BLaER1 treated with 17β-estradiol and CSF1 and Interleukin-3, amounts not matched to agents 10 nM and 100 nM (cell line): ENCODE measurements around the gene NUMB.

Source experiments
- H3K27ac ChIP-seq, 11 experiments: shearing (Covaris generic); formaldehyde crosslinking; 2 replicates each; pipeline ENCODE4 v1.8.1; 2022
- H3K27me3 ChIP-seq, 11 experiments: shearing (Covaris generic); formaldehyde crosslinking; 2 replicates each; pipeline ENCODE4 v1.8.1; 2022
- H3K36me3 ChIP-seq, 11 experiments: shearing (Covaris generic); formaldehyde crosslinking; 2 replicates each; pipeline ENCODE4 v1.8.1; 2022
- H3K4me1 ChIP-seq, 10 experiments: shearing (Covaris generic); formaldehyde crosslinking; 2 replicates each; pipeline ENCODE4 v1.8.1; 2022
- H3K4me2 ChIP-seq, 11 experiments: shearing (Covaris generic); formaldehyde crosslinking; 2 replicates each; pipeline ENCODE4 v1.8.1; 2022
- H3K4me3 ChIP-seq, 10 experiments: shearing (Covaris generic); formaldehyde crosslinking; 2 replicates each; pipeline ENCODE4 v1.8.1; 2022
- H3K9ac ChIP-seq, 11 experiments: shearing (Covaris generic); formaldehyde crosslinking; 2 replicates each; pipeline ENCODE4 v1.8.1; 2022
- H3K9me3 ChIP-seq, 11 experiments: shearing (Covaris generic); formaldehyde crosslinking; replicated peaks in 1 of 11; 2 replicates each; pipeline ENCODE4 v1.8.1; 2022
- H4K20me1 ChIP-seq, 11 experiments: shearing (Covaris generic); formaldehyde crosslinking; 2 replicates each; pipeline ENCODE4 v1.8.1; 2022
- Cebpa-rat ChIP-seq, 11 experiments: shearing (Covaris generic); IDR thresholded peaks; 2 replicates each; pipeline ENCODE4 v1.8.1; 2022

NUMB gene

DNA sequence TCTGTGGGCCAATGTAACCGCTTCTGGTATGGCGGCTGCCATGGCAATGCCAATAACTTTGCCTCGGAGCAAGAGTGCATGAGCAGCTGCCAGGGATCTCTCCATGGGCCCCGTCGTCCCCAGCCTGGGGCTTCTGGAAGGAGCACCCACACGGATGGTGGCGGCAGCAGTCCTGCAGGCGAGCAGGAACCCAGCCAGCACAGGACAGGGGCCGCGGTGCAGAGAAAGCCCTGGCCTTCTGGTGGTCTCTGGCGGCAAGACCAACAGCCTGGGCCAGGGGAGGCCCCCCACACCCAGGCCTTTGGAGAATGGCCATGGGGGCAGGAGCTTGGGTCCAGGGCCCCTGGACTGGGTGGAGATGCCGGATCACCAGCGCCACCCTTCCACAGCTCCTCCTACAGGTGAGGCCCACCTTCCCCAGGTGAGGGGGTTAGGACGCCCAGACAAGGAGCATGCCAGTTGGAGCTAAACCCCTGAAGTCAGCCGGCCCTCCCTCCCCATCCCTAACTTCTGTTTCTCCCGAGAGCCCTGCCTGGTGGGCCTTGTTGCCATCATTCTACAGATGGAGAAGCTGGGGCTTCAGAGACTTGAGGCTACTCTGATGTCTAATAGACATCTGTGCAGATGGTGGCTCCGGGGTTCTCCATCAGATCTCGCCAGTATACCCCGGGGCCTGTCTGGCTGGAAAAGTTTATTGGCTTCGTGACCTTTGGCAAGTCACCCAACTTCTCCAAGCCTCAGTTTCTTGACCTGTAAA lies 195.7 kb downstream of the NUMB start:
- H4K20me1 ChIP-seq = peaks cover 0 to 46% (median 0%) of the 10 kb centered on the region in 11 experiments; a peak in 5 of 22 replicates
- H3K9ac ChIP-seq = no peak overlapping the region
- no peaks in the 10 kb centered on the region for H3K9me3 ChIP-seq
- no peak overlapping the region for H3K4me2 ChIP-seq
- H3K4me1 ChIP-seq = peaks cover 0 to 7% (median 0%) of the 10 kb centered on the region in 10 experiments; a peak in 1 of 20 replicates
- H3K27me3 ChIP-seq = no peaks in the 10 kb centered on the region
- H3K4me3 ChIP-seq = no peak overlapping the region
- no peaks in the 10 kb centered on the region; a peak in 1 of 22 replicates for H3K36me3 ChIP-seq
- no peak for TF ChIP-seq Cebpa-rat (IDR thresholded peaks at IDR 0.05)
- H3K27ac ChIP-seq = no peak overlapping the region

DNA sequence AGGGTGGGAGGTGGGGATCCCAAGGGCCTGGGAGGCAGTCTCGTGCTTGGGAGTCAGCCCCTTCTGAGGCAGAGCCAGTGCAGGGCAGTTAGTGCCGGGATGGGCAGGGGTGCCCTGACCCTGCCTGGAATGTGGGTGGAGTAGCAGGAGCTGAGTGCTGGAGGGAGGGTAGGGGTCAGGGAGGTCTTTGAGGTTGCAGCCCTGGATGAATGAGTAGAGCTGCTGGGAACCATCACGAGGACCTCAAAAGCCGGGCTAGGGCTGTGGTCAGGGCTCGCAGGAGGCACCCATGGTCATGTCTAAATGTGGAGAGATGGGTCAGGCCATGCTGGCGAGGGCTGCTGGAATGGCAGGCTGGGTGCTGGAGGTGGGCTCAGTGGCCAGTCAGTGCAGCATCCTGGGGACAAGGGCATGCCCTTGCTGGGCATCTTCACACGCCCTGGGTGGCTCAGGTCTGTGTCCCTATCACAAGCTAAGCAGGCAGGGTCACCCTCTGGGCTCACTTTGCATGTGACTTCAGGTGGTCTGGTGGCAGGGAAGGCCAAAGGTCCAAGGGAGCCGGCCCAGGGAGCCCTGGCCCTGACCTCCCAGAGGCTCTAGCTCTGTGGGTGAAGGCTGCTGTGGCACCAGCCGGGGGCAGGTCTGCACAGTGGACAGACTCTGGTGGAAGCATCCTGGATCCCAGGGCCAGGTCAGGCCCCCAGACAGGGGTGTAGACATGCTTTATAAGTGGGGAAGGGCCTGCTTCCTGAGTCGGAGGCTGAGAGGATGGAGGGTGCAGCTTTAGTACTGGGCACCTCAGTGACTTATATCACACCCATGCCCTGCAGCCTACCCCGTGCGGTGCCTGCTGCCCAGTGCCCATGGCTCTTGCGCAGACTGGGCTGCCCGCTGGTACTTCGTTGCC lies 196.6 kb downstream of the NUMB start:
- Histone ChIP-seq H3K9me3 (no peaks in the 10 kb centered on the region), H3K4me2 (no peak overlapping the region), H3K4me3 (no peak overlapping the region), H3K4me1 (peaks cover 0 to 7% (median 0%) of the 10 kb centered on the region in 10 experiments; a peak in 1 of 20 replicates), H3K9ac (no peak overlapping the region), H3K27ac (no peak overlapping the region), H4K20me1 (peaks cover 0 to 38% (median 0%) of the 10 kb centered on the region in 11 experiments; a peak in 5 of 22 replicates), H3K36me3 (no peaks in the 10 kb centered on the region; a peak in 1 of 22 replicates), H3K27me3 (no peaks in the 10 kb centered on the region)
- no peak for TF ChIP-seq Cebpa-rat (IDR thresholded peaks at IDR 0.05)

DNA sequence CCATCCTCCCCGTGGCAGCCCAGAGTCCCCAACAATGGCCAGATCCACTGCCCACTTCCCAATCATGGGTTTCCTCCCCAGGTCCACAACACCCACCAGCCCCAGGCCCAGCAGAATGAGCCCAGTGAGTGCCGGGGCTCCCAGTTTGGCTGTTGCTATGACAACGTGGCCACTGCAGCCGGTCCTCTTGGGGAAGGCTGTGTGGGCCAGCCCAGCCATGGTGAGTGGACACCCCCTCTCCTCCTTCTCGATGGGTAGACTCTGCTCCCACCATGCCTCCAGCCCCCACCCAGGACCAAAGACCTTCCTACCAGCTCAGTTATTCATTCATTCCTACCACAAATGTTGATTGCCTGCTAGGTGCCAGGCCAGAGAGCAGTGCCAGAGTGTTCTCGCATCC lies 197.3 kb downstream of the NUMB start:
- no peaks in the 10 kb centered on the region for H3K9me3 ChIP-seq
- H3K27me3 ChIP-seq = no peaks in the 10 kb centered on the region
- no peak overlapping the region for H3K4me3 ChIP-seq
- H3K36me3 ChIP-seq = no peaks in the 10 kb centered on the region; a peak in 1 of 22 replicates
- H3K27ac ChIP-seq = no peak overlapping the region
- peaks cover 0 to 31% (median 0%) of the 10 kb centered on the region in 11 experiments; a peak in 4 of 22 replicates for H4K20me1 ChIP-seq
- H3K9ac ChIP-seq = no peak overlapping the region
- H3K4me2 ChIP-seq = no peak overlapping the region
- H3K4me1 ChIP-seq = peaks cover 0 to 7% (median 0%) of the 10 kb centered on the region in 10 experiments; a peak in 1 of 20 replicates
- no peak for TF ChIP-seq Cebpa-rat (IDR thresholded peaks at IDR 0.05)

DNA sequence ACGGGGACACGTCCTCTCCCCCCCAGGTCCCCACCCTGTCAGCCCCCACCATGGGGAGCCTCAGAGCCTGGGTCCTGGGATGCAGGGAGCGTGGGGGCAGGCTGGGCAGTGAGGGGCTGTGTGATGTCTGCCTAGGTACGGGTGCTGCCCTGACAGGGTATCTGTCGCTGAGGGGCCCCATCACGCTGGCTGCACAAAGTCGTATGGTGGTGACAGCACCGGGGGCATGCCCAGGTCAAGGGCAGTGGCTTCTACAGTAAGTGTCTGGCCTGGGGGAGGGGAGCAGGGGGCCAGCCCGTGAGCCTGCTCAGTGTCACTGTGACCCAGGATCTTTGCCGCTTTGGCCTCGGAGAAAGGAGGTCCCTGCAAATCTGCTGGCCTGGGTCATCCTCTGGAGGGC lies 197.8 kb downstream of the NUMB start:
- Histone ChIP-seq H3K4me2 (no peak overlapping the region), H3K27ac (no peak overlapping the region)
- no peak for TF ChIP-seq Cebpa-rat (IDR thresholded peaks at IDR 0.05)

DNA sequence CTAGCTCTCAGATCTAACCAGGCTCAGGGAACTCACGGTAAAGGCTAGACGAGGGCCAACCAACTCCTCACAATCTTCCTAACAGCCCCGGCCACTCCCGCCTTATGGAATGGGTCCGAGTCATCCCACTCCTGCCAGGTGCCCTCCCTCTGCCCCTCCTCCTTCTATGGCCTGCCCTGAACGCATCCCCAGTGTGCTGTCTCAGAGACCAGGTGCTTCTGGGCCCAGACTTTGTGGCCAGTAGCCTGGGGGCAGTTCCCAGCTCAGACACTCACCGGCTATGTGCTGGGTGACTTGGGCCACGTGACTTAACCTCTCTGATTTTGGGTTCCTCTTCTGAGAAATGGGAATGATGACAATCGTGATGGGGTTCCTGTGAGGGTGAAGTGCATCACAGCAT lies 198.5 kb downstream of the NUMB start:
- Histone ChIP-seq H4K20me1 (peaks cover 0 to 21% (median 0%) of the 10 kb centered on the region in 11 experiments; a peak in 3 of 22 replicates), H3K27me3 (no peaks in the 10 kb centered on the region), H3K36me3 (no peaks in the 10 kb centered on the region; a peak in 1 of 22 replicates), H3K27ac (no peak overlapping the region), H3K4me1 (peaks cover 0 to 7% (median 0%) of the 10 kb centered on the region in 10 experiments; a peak in 2 of 20 replicates), H3K9ac (no peak overlapping the region), H3K4me3 (no peak overlapping the region), H3K9me3 (no peaks in the 10 kb centered on the region), H3K4me2 (no peak overlapping the region)
- TF ChIP-seq Cebpa-rat (IDR thresholded peaks at IDR 0.05) = no peak

More for the DNA sequence above, 197.8 kb downstream of the NUMB start:
- Histone ChIP-seq H3K9me3 (no peaks in the 10 kb centered on the region), H3K9ac (no peak overlapping the region), H3K27me3 (no peaks in the 10 kb centered on the region), H4K20me1 (peaks cover 0 to 28% (median 0%) of the 10 kb centered on the region in 11 experiments; a peak in 3 of 22 replicates), H3K4me1 (peaks cover 0 to 7% (median 0%) of the 10 kb centered on the region in 10 experiments; a peak in 1 of 20 replicates), H3K36me3 (no peaks in the 10 kb centered on the region; a peak in 1 of 22 replicates), H3K4me3 (no peak overlapping the region)

DNA sequence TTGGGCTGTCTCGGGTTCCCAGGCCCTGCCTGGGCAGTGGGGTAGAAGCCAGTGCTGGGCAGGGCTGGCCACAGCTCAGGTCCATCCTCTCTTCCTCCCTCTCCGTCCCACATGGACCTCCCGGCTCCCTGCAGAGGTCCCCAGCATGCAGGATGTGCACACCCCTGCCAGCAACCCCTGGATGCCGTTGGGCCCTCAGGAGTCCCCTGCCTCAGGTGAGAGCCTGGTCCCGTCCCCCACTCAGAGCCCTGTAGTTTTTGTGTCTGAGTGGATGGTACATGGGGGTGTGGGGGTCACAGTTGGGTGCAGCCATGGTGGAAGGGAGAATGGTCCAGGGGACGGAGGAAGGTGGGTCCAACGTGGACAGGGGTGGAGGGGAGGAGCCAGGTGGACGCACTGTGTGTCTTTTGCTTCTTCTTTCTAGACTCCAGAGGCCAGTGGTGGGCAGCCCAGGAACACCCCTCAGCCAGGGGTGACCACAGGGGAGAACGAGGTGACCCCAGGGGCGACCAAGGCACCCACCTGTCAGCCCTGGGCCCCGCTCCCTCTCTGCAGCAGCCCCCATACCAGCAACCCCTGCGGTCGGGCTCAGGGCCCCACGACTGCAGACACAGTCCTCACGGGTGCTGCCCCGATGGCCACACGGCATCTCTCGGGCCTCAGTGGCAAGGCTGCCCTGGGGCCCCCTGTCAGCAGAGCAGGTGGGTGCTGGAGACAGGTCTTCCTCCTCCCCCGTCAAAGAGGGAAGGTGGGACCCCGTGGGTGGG lies 199.3 kb downstream of the NUMB start:
- H3K27ac ChIP-seq = no peak overlapping the region
- H3K9me3 ChIP-seq = no peaks in the 10 kb centered on the region
- TF ChIP-seq Cebpa-rat (IDR thresholded peaks at IDR 0.05) = no peak
- peaks cover 0 to 7% (median 0%) of the 10 kb centered on the region in 10 experiments; a peak in 2 of 20 replicates for H3K4me1 ChIP-seq
- H3K36me3 ChIP-seq = no peaks in the 10 kb centered on the region
- H3K4me2 ChIP-seq = no peak overlapping the region
- H3K9ac ChIP-seq = no peak overlapping the region
- peaks cover 0 to 14% (median 0%) of the 10 kb centered on the region in 11 experiments; a peak in 2 of 22 replicates for H4K20me1 ChIP-seq
- no peaks in the 10 kb centered on the region for H3K27me3 ChIP-seq
- H3K4me3 ChIP-seq = no peak overlapping the region

DNA sequence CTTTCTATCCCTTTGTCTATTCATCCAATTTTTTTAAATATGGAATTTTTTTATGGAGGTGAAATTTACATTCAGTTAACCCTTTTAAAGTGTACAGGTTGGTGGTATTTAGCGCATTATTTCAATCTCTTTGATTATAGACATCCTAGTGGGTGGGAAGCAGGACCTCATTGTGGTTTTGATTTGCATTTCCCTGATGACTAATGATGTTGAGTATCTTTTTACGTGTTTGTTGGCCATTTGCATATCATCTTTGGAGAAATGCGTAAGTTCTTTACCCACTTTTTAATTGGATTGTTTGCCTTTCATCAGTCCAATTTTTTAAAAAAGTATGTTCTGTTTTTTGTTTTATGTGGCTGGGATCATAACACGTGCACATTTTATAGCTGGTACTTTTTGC lies 200.3 kb downstream of the NUMB start:
- no peak for TF ChIP-seq Cebpa-rat (IDR thresholded peaks at IDR 0.05)
- Histone ChIP-seq H3K9me3 (no peaks in the 10 kb centered on the region), H3K27me3 (no peaks in the 10 kb centered on the region), H3K4me1 (peaks cover 0 to 7% (median 0%) of the 10 kb centered on the region in 10 experiments; a peak in 2 of 20 replicates), H4K20me1 (peaks cover 0 to 14% (median 0%) of the 10 kb centered on the region in 11 experiments; a peak in 2 of 22 replicates), H3K36me3 (no peaks in the 10 kb centered on the region), H3K4me3 (no peak overlapping the region), H3K27ac (no peak overlapping the region), H3K9ac (no peak overlapping the region), H3K4me2 (no peak overlapping the region; a peak in 1 of 22 replicates)

DNA sequence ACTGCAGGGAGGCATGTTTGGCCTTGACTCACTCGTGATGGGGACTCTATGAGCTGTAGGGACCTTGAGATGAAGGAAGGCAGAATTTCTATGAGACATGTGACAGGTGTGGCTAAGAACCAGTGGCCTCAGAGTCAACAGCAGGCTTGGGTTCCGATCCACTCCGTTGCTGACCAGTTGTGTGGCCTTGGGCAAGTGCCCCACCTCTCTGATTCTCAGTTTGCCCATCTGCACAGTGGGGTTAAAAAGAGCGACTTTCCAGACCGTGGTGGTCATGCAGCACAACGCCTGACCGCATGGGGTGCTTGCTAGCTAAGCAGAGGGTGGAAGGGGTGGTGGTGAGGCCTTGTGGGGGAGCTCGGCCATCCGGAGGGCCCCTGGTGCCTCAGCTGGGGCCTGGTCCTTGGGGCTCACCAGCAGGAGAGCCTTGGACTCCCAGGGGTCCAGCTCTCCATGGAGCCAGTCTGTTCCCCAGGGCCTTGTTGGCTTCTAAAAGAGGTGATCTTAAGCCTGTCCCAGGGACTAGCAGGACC lies 202.6 kb downstream of the NUMB start:
- no peaks in the 10 kb centered on the region for H3K27me3 ChIP-seq
- H3K36me3 ChIP-seq = no peaks in the 10 kb centered on the region

More for the DNA sequence above, 202.6 kb downstream of the NUMB start:
- no peak for TF ChIP-seq Cebpa-rat (IDR thresholded peaks at IDR 0.05)
- H4K20me1 ChIP-seq = peaks cover 0 to 3% (median 0%) of the 10 kb centered on the region in 11 experiments; a peak in 1 of 22 replicates
- H3K9ac ChIP-seq = no peak overlapping the region
- H3K9me3 ChIP-seq = no peaks in the 10 kb centered on the region
- H3K27ac ChIP-seq = no peak overlapping the region
- H3K4me3 ChIP-seq = no peak overlapping the region
- no peak overlapping the region for H3K4me2 ChIP-seq
- peaks cover 4 to 18% (median 13%) of the 10 kb centered on the region in 10 experiments; a peak in 18 of 20 replicates for H3K4me1 ChIP-seq
